Osteoblast (primary cell): ENCODE data around the gene CTNNAL1. TPM values are rescaled to one million over a fixed set of nuclear protein-coding genes. Genes with fewer than 3 reads are reported as not detected.

ENCODE experiments used
- DNase-seq: peaks from one replicate; pipeline ENCODE4 v3.0.0; 2011; ENCODE audit warnings: low spot score, mixed read lengths; ENCODE audit not compliant: insufficient read length; ENCODE audit errors: missing footprints
- H2AFZ ChIP-seq: 2 replicates; pipeline ENCODE4 v1.6.0; 2011; ENCODE audit warnings: mild to moderate bottlenecking, low read length
- H3K27ac ChIP-seq: 2 replicates; pipeline ENCODE4 v1.5.1; 2011; ENCODE audit warnings: mild to moderate bottlenecking, low read depth, low read length, moderate library complexity
- H3K27me3 ChIP-seq: 2 replicates; pipeline ENCODE4 v1.6.0; 2012; ENCODE audit warnings: mild to moderate bottlenecking, control low read depth, inconsistent platforms, low read length, moderate library complexity; ENCODE audit not compliant: insufficient read depth
- H3K36me3 ChIP-seq: 2 replicates; pipeline ENCODE4 v1.5.1; 2011; ENCODE audit warnings: mild to moderate bottlenecking, low read length, control low read depth, moderate library complexity; ENCODE audit not compliant: insufficient read depth
- H3K4me1 ChIP-seq: 2 replicates; pipeline ENCODE4 v1.5.1; 2011; ENCODE audit warnings: mild to moderate bottlenecking, low read length, control low read depth, moderate library complexity; ENCODE audit not compliant: insufficient read depth
- H3K4me2 ChIP-seq: 2 replicates; pipeline ENCODE4 v1.6.0; 2011; ENCODE audit warnings: mild to moderate bottlenecking, low read length; ENCODE audit not compliant: insufficient read depth
- H3K4me3 ChIP-seq: fragments of 200-600 bp; sonication (generic); 3 replicates; pipeline ENCODE4 v1.5.1; 2012; ENCODE audit warnings: mild to moderate bottlenecking, low read length, inconsistent platforms; ENCODE audit not compliant: insufficient read depth
- H3K79me2 ChIP-seq: 2 replicates; pipeline ENCODE4 v1.6.0; 2012; ENCODE audit warnings: mild to moderate bottlenecking, low read length, control low read depth, inconsistent platforms; ENCODE audit not compliant: insufficient read depth
- H3K9me3 ChIP-seq: 2 replicates; pipeline ENCODE4 v1.5.1; 2011; ENCODE audit warnings: low read depth, low read length, control low read depth
- H4K20me1 ChIP-seq: 2 replicates; pipeline ENCODE4 v1.6.0; 2012; ENCODE audit warnings: mild to moderate bottlenecking, low read length, control low read depth; ENCODE audit not compliant: insufficient read depth
- CTCF ChIP-seq: IDR thresholded peaks from 2 replicates; pipeline ENCODE4 v1.5.1; 2011; ENCODE audit warnings: mild to moderate bottlenecking, low read depth, low read length, moderate library complexity; ENCODE audit errors: extremely low read depth
- small RNA-seq: library from RNA; depleted of rRNA; stranded (forward); fragments of <200 nt; gene quantifications from one replicate; pipeline ENCODE3, GENCODE V24; 2012
- total RNA-seq: library from RNA; depleted of rRNA; stranded (reverse); fragments of >200 nt; gene quantifications from 2 replicates; pipeline ENCODE4 v1.2.3, GENCODE V29; 2012

The CTNNAL1 gene
- total RNA-seq, 1 donor = 118 TPM

- no peaks in the 10 kb centered on the region for H4K20me1 ChIP-seq
- peaks cover 79% of the 10 kb centered on the region for H3K36me3 ChIP-seq
- no peak overlapping the region for H3K4me2 ChIP-seq
- no peak overlapping the region for H2AFZ ChIP-seq
- TF ChIP-seq CTCF = no peak
- H3K27ac ChIP-seq = no peak overlapping the region
- H3K27me3 ChIP-seq = no peaks in the 10 kb centered on the region
- H3K79me2 ChIP-seq = no peaks in the 10 kb centered on the region
- no peaks in the 10 kb centered on the region for H3K4me1 ChIP-seq
- H3K4me3 ChIP-seq = no peak overlapping the region
- DNase-seq = no peak
- H3K9me3 ChIP-seq = no peaks in the 10 kb centered on the region
These were observed 115.8 kb downstream of the CTNNAL1 start for GRCh38 chr9:108897324-108898096.

- H4K20me1 ChIP-seq = no peaks in the 10 kb centered on the region
- no peak overlapping the region for H2AFZ ChIP-seq
- H3K27me3 ChIP-seq = no peaks in the 10 kb centered on the region
- H3K27ac ChIP-seq = no peak overlapping the region
- H3K79me2 ChIP-seq = no peaks in the 10 kb centered on the region
- no peaks in the 10 kb centered on the region for H3K4me1 ChIP-seq
- no peak overlapping the region for H3K4me2 ChIP-seq
- no peak overlapping the region for H3K4me3 ChIP-seq
- no peak for TF ChIP-seq CTCF
- no peak for DNase-seq
- peaks cover 76% of the 10 kb centered on the region for H3K36me3 ChIP-seq
- H3K9me3 ChIP-seq = no peaks in the 10 kb centered on the region
These were observed 118.9 kb downstream of the CTNNAL1 start for GRCh38 chr9:108894225-108894997.

Small RNA genes lying within 50 kb of the gene (small RNA-seq; reads per million reads assigned to genes)
- 12.5 reads per million, percentile 93 among the genes with 10 or more reads in this experiment for gene MIR32
- gene RF00019 = not detected

Other genes with a start within 250 kb of the CTNNAL1 start
- not detected in 2 replicates for gene ACTL7B, start 157.5 kb downstream of the CTNNAL1 start, total RNA-seq
- gene ACTL7A, start 151.2 kb downstream of the CTNNAL1 start, total RNA-seq = not detected in 2 replicates
- 23.0 and 24.2 TPM in 2 replicates for gene ELP1, start 79.4 kb downstream of the CTNNAL1 start, total RNA-seq
- 9.0 and 10.0 TPM in 2 replicates for gene ABITRAM, start 79.1 kb downstream of the CTNNAL1 start, total RNA-seq
- gene TMEM245, start 106.4 kb upstream of the CTNNAL1 start, total RNA-seq = 45.2 and 46.9 TPM in 2 replicates
- gene FRRS1L, start 153.8 kb upstream of the CTNNAL1 start, total RNA-seq = 0.29 and 0.36 TPM in 2 replicates